HG03432 (cell line): ENCODE measurements around the gene RBMY1D.
"Not testable (repeated sequence)": the region's sequence is repeated elsewhere in the genome, so short reads cannot be mapped to it uniquely, and the experiment has no call there.

Source experiments
- ATAC-seq: cut with Tn5 transposase; IDR thresholded peaks from one replicate; pipeline ENCODE4 v1.9.1; 2021; ENCODE audit warnings: mild to moderate bottlenecking, moderate library complexity; ENCODE audit not compliant: unreplicated experiment

The RBMY1D gene

GRCh38 chrY:21894426-21894825 lies at the start of gene RBMY1D:
Gene RBMY1D, minus strand, starts transcription at chrY:21894526. Its CDS starts 2,013 bp downstream, at chrY:21892513.
- not testable (repeated sequence) for ATAC-seq

- ATAC-seq: not testable (repeated sequence)
Measured at GRCh38 chrY:21917932-21918331, 23.6 kb upstream of the RBMY1D start, which contains the start of gene RBMY1E. Gene RBMY1E, minus strand, starts transcription at chrY:21918032. Its CDS starts 1,978 bp downstream, at chrY:21916054.

- ATAC-seq: peak; percentile 95
Measured at GRCh38 chrY:21869407-21870076, 24.8 kb downstream of the RBMY1D start.

- ATAC-seq: no peak
Measured at GRCh38 chrY:21845481-21845880, 48.8 kb downstream of the RBMY1D start.

- ATAC-seq: no peak
Measured at GRCh38 chrY:21842090-21842489, 52.2 kb downstream of the RBMY1D start.

GRCh38 chrY:21839489-21839888 lies 54.8 kb downstream of the RBMY1D start:
- ATAC-seq: no peak

GRCh38 chrY:21836343-21836742 lies 58.0 kb downstream of the RBMY1D start:
- ATAC-seq: no peak

- no peak for ATAC-seq
Measured at GRCh38 chrY:21835052-21835451, 59.3 kb downstream of the RBMY1D start.
